NT2/D1 (cell line): Measurements from ENCODE around the gene PTK6.

ENCODE experiments used
- DNase-seq: peaks from one replicate; pipeline ENCODE4 v3.0.0-alpha.2; 2011; ENCODE audit warnings: low read depth, low spot score
- H3K27me3 ChIP-seq: 2 replicates; pipeline ENCODE4 v1.6.0; 2011; ENCODE audit warnings: mild to moderate bottlenecking; ENCODE audit not compliant: insufficient read length, insufficient read depth
- H3K36me3 ChIP-seq: 2 replicates; pipeline ENCODE4 v1.6.1; 2011; ENCODE audit warnings: mild to moderate bottlenecking, low read length, mixed read lengths; ENCODE audit not compliant: insufficient read depth, insufficient read length
- H3K4me1 ChIP-seq: 2 replicates; pipeline ENCODE4 v1.5.1; 2011; ENCODE audit not compliant: insufficient read depth, insufficient read length
- H3K4me3 ChIP-seq: 2 replicates; pipeline ENCODE4 v1.5.1; 2011; ENCODE audit warnings: low read depth; ENCODE audit not compliant: insufficient read length
- H3K9ac ChIP-seq: 2 replicates; pipeline ENCODE4 v1.6.0; 2011; ENCODE audit warnings: low read depth; ENCODE audit not compliant: insufficient read length
- H3K9me3 ChIP-seq: 2 replicates; pipeline ENCODE4 v1.5.1; 2011; ENCODE audit warnings: mild to moderate bottlenecking, low read length; ENCODE audit not compliant: insufficient read depth
- SUZ12 ChIP-seq: IDR thresholded peaks from 2 replicates; pipeline ENCODE4 v1.6.1; 2011; ENCODE audit not compliant: insufficient read length, insufficient read depth; ENCODE audit errors: extremely low read depth
- YY1 ChIP-seq: IDR thresholded peaks from 2 replicates; pipeline ENCODE4 v1.6.1; 2011; ENCODE audit not compliant: insufficient read length, insufficient read depth
- ZNF274 ChIP-seq: IDR thresholded peaks from 2 replicates; pipeline ENCODE4 v1.6.1; 2011; ENCODE audit warnings: mild to moderate bottlenecking, low read depth, low read length

Gene PTK6

DNA sequence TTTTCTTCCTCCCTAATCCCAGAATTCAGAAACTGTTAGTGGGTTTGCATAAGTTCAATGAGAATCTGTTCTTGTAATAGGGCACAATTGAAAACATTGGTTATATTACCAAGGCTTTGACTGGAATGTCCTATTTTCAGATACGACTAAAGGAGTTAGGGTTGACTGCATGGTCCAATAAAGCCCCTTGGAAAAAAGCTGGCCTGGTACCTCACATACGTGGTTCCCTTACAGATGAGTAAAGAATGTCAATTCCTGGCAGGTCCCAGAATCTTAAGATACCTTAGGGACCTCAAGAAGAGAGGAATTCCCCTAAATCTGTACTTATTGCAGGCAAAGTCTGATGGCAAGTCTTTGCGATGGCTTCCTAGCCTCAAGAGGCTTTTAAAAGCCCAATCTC lies 12.0 kb downstream of the PTK6 start:
- Histone ChIP-seq H3K27me3 (no peaks in the 10 kb centered on the region), H3K4me3 (no peak overlapping the region), H3K4me1 (peaks cover 20% of the 10 kb centered on the region), H3K9me3 (peaks cover 18% of the 10 kb centered on the region; the same call in 1 of the 2 replicates), H3K9ac (no peak overlapping the region), H3K36me3 (peaks cover 29% of the 10 kb centered on the region)
- no peak for DNase-seq
- no peak for TF ChIP-seq YY1
- no peak for TF ChIP-seq SUZ12
- no peak for TF ChIP-seq ZNF274

DNA sequence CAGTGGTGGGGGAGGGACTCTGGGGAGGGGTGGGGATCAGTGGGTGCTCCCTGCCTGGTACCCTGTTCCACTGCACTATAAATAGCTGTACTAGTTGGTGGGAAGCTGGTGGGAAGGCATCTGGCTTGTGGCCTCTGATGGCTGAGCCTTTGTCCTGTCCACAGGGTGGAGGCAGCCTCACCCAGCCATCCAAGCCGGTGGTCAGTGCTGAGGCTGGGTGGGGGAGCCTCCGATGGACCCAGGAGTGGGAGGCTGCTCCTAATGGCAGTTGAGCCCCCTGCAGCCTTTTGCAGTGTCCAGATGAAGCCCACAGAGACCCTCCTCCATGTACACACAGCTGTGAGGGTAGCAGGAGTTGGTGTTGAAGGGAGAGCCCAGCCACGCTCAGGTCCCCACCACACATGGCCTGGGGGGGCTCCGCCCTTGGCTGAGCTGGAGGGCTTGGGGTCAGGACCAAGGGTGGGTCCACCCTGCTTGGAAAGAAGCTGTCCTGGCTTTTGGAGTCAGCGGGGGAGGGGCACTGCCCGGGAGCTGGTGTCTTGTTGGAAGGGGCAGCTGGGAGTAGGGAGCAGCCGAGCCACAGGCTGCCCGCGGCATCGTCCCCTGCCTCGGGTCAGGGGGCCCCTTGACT lies 14.1 kb downstream of the PTK6 start:
- DNase-seq = no peak
- peak overlapping the region; percentile 13 for H3K9ac ChIP-seq
- H3K27me3 ChIP-seq = peaks cover 3% of the 10 kb centered on the region
- H3K36me3 ChIP-seq = peaks cover 29% of the 10 kb centered on the region
- no peak for TF ChIP-seq YY1
- TF ChIP-seq ZNF274 = no peak
- TF ChIP-seq SUZ12 = no peak
- H3K4me3 ChIP-seq = no peak overlapping the region
- H3K4me1 ChIP-seq = peaks cover 28% of the 10 kb centered on the region
- peaks cover 18% of the 10 kb centered on the region; the same call in 1 of the 2 replicates for H3K9me3 ChIP-seq

DNA sequence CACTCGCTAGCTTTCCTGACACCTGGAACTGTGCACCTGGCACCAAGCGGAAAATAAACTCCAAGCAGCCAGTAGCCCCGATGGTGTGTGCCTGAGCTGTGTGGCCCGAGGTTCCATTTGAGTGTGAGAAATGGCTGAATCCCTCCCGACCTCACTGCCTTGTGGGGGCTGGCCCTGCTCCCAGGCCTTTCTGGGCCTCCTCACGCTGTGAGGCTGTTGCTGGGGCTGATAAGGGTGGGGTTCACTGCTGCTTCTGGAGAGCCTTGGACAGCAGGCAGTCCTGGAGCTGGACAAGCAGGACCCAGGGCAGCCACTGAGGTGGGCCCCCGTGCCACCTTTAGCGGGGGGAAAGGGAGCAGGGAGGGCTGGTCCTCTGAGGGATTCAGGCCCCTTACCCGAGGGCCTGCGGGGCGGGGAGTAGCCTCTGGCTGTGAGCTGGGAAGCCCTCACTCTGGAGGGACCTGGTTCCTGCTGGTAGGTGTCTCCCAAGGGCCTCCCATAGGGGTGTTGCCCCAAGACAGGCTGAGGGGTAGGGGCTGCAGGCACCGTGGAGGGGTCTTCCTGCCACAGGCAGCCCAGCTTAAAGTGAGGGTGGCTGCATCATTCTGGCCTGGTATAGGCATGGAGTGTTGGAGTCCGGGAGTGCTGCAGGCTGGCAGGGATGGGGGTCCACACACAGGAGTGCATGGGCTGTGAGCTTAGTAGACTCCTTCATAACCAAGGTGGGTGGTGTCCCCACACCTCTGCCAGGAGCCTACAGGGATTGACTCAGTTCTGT lies 14.9 kb downstream of the PTK6 start:
- Histone ChIP-seq H3K9ac (peak overlapping the region; percentile 65), H3K4me3 (peak overlapping the region; percentile 19), H3K9me3 (peaks cover 18% of the 10 kb centered on the region; the same call in 1 of the 2 replicates), H3K27me3 (peaks cover 3% of the 10 kb centered on the region), H3K36me3 (peaks cover 34% of the 10 kb centered on the region), H3K4me1 (peaks cover 29% of the 10 kb centered on the region)
- no peak for TF ChIP-seq ZNF274
- no peak for TF ChIP-seq YY1
- DNase-seq = no peak

- peaks cover 3% of the 10 kb centered on the region for H3K27me3 ChIP-seq
- peak overlapping the region; percentile 100 for H3K9ac ChIP-seq
- no peak for TF ChIP-seq SUZ12
- TF ChIP-seq YY1 = no peak
- TF ChIP-seq ZNF274 = no peak
- H3K4me1 ChIP-seq = peaks cover 29% of the 10 kb centered on the region
- H3K4me3 ChIP-seq = peak overlapping the region; percentile 98
- peaks cover 18% of the 10 kb centered on the region; the same call in 1 of the 2 replicates for H3K9me3 ChIP-seq
- peaks cover 35% of the 10 kb centered on the region for H3K36me3 ChIP-seq
- no peak for DNase-seq
These were observed 15.6 kb downstream of the PTK6 start for GRCh38 chr20:63521602-63522001.

DNA sequence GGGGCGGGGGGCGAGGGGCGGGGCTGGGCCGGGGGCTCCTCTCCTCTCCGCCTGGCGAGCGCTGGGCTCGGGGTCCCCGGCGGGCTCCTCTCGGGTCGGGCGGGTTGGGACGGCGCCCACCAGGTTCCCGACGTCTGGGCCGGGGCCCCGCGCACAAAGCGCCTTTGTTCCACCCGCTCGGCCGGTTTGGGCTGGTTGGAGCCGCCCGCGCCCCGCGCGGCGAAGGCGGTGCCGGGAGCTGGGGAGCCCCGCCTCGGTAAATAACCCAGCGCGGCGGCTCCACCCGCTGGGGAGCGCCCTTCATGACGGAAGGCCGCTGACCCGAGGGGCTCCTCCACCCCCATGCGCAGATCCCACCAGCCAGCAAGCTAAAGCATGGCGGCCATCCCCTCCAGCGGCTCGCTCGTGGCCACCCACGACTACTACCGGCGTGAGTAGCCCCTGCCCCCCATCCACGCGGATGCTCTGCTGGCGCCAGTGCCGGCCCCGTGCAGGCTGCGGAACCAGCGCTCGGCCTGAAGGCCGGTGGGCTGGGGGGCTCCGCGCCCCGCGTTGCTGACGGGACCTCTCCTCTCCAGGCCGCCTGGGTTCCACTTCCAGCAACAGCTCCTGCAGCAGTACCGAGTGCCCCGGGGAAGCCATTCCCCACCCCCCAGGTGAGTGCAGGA lies 16.1 kb downstream of the PTK6 start:
- H3K4me3 ChIP-seq = peak overlapping the region; percentile 98
- TF ChIP-seq YY1 = no peak
- TF ChIP-seq SUZ12 = no peak
- TF ChIP-seq ZNF274 = no peak
- no peak for DNase-seq
- H3K4me1 ChIP-seq = peaks cover 29% of the 10 kb centered on the region
- H3K9me3 ChIP-seq = peaks cover 18% of the 10 kb centered on the region; the same call in 1 of the 2 replicates
- peaks cover 35% of the 10 kb centered on the region for H3K36me3 ChIP-seq
- peak overlapping the region; percentile 100 for H3K9ac ChIP-seq
- H3K27me3 ChIP-seq = peaks cover 3% of the 10 kb centered on the region

DNA sequence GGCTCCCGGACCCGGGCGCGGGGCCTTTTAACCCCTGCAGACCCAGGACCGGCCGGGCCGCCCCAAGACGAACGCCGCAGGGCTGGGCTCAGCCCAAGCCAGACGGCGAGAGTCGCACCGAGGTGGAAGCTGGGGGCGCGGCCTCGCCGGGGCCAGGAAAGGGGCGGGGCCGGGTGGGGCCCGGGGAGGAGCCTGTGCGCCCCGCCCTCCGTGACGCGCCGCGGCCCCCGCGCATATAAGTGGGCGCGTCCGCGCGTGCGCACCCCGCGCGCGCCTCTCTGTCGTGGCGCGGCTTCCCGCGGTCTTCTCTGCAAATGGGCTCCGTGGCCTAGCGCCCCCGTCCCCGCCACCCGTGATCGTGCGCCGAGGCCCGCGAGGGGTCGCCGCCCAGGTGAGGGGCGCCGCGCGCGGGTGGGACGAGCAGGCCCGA lies 16.7 kb downstream of the PTK6 start, which contains the start of gene PPDPF:
TSS of gene PPDPF (plus strand) at position 262 of the 430 bp plus-strand sequence. CDS start 544 bp downstream, outside the sequence.
- Histone ChIP-seq H3K4me3 (peak within 1 kb of the TSS; percentile 98), H3K4me1 (peaks cover 29% of the 10 kb centered on the region), H3K36me3 (peaks cover 35% of the 10 kb centered on the region), H3K9me3 (peaks cover 18% of the 10 kb centered on the region; the same call in 1 of the 2 replicates), H3K27me3 (peaks cover 3% of the 10 kb centered on the region), H3K9ac (peak within 1 kb of the TSS; percentile 100)
- TF ChIP-seq ZNF274 = no peak
- TF ChIP-seq SUZ12 = no peak
- no peak for TF ChIP-seq YY1
- DNase-seq = peak; percentile 72

GRCh38 chr20:63519668-63520503 lies 17.3 kb downstream of the PTK6 start:
- TF ChIP-seq YY1 = no peak
- no peak for TF ChIP-seq SUZ12
- no peak for TF ChIP-seq ZNF274
- peaks cover 18% of the 10 kb centered on the region; the same call in 1 of the 2 replicates for H3K9me3 ChIP-seq
- peaks cover 3% of the 10 kb centered on the region for H3K27me3 ChIP-seq
- H3K4me1 ChIP-seq = peaks cover 29% of the 10 kb centered on the region
- H3K36me3 ChIP-seq = peaks cover 35% of the 10 kb centered on the region
- no peak for DNase-seq
- H3K4me3 ChIP-seq = peak overlapping the region; percentile 98
- H3K9ac ChIP-seq = peak overlapping the region; percentile 100
